DMS114 treated with DMSO at 0.1 percent for 48 hours (cell line): Measurements from ENCODE around the gene SOX6.
"Not testable (repeated sequence)": the region's sequence is repeated elsewhere in the genome, so short reads cannot be mapped to it uniquely, and the experiment has no call there.

Experiments
- DNase-seq: peaks from one replicate; lab custom pipeline; 2025; ENCODE audit not compliant: unreplicated experiment; lab: John Stamatoyannopoulos, UW

SOX6 gene

DNA sequence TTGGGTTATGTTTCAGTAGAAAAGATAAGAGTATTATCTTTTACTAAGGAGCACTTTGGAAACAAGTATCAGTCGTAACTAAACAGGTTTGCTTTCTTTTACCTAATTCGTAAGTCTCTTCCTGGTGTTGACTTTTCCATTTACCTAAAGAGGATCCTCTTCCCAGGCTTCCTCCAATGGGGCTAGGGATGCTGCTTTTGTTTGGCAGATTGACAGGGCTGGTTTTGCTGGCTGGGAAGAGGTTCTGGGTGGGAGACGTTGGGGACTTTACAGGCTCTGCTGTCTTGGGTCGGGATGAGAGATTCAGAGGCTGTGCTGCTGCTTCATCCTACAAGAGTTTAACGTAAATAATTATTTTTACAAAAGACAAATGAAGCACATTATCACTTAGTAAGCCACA is 306.7 kb downstream of the SOX6 start:
- DNase-seq: no peak

DNA sequence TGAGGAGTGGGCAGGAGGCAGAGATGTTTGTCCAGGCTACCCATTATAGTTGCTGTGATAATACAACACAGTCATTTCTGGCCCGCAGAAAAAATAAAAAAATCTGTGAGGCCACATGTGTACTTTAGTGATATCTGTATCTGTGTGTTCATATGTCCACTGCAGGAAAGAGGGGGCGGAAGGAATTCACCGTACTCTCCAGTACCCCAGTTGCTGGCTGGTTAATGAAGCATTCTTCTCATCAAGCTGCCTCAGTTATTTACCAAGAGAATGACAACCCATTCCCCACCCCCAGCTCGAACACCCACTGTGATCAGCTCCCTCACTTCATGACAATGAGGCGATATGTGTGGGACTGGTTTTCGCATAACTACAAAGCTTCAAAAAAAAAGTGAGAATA is 309.3 kb downstream of the SOX6 start:
- no peak for DNase-seq

GRCh38 chr11:16043617-16044016 is 312.7 kb downstream of the SOX6 start:
- no peak for DNase-seq

GRCh38 chr11:16041207-16041606 is 315.1 kb downstream of the SOX6 start:
- no peak for DNase-seq

DNA sequence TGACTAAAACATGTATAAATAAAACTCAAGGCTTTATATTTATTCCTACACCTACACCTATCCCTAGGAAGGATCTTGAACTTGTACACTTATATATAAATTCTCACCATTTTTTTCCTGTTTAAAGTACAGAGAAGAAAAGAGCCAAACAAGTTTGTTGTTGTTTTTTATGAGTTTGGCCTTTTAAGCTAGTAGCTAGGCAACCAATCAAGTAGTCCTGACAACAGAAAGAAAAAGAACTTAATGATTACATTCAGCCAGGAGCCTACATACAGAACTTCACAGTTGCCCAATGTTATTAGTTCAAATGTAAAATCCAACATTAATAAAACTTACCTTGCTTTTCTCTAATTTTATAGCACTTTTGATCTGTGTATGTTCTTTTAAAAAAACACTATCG is 316.2 kb downstream of the SOX6 start:
- no peak for DNase-seq

DNA sequence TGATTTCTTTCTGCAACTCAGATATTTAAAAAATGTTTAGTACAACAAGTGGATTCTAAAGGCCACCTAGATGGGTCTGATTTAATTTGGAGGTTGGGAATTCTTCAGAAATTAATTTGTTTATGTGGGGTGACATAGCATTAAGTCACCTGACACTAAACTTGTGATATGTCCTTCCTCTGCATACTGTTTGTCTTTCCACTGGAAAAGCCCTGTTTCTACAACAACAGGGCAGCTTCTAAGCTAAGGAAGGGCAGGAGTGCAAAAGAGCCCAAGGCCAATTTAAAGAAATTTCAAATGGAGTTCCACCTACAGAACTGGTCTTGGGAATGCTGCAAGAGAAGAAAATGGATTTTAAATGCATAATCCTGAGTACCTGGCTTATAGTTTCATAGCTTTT is 319.2 kb downstream of the SOX6 start:
- DNase-seq: no peak

DNA sequence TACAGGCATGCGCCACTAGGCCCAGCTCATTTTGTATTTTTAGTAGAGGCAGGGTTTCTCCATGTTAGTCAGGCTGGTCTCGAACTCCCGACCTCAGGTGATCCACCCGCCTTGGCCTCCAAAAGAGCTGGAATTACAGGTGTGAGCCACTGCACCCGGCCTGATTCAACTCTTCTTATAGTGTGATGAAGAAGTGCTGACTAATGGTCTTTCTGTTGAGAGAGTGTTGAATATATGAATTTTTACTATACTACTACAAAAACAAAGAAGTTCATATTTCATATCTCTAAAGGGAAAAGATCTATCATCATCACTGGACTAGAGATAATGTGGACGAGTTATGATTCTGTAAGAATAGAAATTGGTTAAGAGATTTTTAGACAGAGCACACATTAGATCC is 320.1 kb downstream of the SOX6 start:
- no peak for DNase-seq

GRCh38 chr11:16034074-16034473 is 322.3 kb downstream of the SOX6 start:
- no peak for DNase-seq

- DNase-seq: no peak
Measured at GRCh38 chr11:16032974-16033373, 323.4 kb downstream of the SOX6 start.

DNA sequence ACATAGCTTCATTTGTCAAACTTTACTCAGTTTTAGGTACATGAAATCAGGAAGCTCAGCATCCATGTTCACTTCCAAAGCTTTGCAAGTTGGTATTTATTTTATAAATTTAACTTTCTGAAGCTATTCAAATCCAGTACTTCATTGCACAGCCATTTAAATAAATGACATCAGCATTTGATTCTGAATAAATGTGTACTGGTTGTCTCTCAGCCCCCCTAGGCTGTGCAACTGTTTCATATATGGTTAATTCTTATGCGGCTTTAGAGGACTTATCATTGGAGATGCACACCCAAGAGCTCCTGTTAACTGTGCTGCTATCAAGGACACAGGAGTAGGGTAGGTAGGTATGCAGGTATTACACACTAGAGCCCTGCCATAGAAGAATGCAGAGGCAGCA is 325.1 kb downstream of the SOX6 start:
- DNase-seq: no peak

- no peak for DNase-seq
Measured at GRCh38 chr11:16030664-16031063, 325.7 kb downstream of the SOX6 start.

- DNase-seq: not testable (repeated sequence)
Measured at GRCh38 chr11:16029151-16029550, 327.2 kb downstream of the SOX6 start.

DNA sequence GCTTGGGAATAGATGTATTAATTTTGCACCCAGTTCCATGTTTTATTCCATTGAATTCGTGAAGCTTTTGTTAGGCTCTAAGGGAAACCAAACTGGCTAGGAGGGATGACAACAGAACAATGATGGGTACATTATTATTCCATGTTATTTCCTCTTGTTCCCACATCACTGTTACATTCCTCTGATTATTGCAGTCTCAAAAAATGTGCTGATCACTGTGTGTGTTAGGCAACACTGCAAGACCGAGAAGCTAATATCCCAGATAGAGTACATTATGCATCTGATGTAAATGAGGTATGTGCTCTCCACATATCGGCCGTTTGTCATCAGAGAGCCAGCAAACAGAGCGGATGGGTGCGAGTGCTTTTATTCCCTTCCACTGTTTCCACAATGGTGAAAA is 327.9 kb downstream of the SOX6 start:
- no peak for DNase-seq

GRCh38 chr11:16027621-16028020 is 328.7 kb downstream of the SOX6 start:
- no peak for DNase-seq

- no peak for DNase-seq
Measured at GRCh38 chr11:16026849-16027248, 329.5 kb downstream of the SOX6 start.

- DNase-seq: no peak
Measured at GRCh38 chr11:16018931-16019330, 337.4 kb downstream of the SOX6 start.

DNA sequence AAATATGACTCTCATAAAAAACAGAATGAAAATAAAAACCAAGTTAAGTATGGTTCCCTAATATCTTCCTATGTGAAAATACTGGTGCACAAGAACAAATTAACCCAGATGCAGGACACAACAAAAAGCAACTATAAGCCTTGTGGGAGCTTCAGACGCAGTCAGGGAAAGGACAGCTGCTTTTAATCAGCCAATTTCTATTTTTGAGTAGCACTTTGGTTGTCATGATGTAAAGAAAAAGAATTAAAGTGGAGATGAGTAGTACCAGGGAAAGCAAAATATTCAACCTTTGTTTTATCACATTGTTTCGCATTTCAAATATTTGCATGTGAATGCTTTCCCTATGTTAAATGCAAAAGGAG is 339.9 kb downstream of the SOX6 start:
- no peak for DNase-seq

DNA sequence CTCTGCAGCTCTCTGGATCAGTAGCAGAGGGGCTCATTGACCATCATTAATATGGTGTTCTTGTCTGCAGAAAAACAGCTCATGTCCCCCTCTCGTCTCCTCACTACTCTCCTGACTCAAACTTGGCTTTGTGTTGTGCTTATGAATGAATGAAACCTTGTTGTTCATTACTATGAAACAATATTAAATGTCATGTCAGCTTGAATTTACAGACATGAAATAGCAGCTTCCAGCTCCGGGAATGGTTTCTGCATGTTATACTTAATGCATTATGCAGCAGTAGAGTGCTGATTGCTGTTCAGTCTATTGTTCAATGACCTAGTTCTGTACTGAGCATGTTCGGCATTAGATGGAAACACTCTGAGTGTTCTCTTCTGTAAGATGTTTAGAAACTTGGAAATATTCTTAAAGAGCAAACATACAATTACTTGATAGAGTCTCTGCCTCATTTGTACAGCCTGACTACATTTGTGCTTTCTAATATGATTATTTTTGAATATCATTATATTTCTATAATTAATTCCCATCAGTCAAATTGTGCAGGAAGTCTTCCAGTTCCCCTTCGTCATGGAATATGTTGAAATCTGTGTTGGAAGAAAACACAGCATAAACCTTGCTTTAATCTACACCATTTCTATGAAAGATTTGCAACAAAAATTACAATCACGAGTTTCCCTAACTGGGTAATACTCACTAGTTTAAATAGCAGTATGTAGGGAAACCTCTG is 340.4 kb downstream of the SOX6 start:
- DNase-seq: no peak

DNA sequence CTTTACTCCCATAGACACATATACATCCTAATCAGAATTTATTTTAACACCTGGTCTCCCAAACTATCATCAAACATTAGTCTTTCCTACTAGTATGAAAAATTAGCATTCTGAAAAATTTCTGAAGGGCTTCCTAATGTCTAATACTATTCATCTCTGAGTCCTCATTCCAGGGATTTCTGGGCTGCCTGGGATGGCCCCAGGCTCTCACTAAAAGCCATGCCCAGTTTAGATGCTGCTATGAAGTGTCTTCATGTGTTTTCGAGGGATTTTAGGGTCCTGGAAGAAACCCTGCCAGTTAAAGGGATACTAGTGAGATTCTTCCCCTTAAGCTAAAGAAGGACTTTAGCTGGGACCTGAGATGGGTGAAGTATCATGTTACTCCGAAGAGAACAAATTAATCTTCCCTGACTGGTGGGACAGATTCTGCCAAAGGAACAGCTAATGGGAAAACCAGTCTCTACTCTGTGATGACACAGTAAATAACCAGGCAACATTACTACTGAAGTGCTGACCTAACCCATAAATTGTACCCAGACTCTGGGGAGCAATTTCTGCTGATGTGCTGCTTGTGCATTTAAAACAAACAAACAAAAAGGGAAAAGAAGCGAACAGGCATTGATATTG is 342.6 kb downstream of the SOX6 start:
- no peak for DNase-seq

GRCh38 chr11:16013242-16013641 is 343.1 kb downstream of the SOX6 start:
- no peak for DNase-seq

DNA sequence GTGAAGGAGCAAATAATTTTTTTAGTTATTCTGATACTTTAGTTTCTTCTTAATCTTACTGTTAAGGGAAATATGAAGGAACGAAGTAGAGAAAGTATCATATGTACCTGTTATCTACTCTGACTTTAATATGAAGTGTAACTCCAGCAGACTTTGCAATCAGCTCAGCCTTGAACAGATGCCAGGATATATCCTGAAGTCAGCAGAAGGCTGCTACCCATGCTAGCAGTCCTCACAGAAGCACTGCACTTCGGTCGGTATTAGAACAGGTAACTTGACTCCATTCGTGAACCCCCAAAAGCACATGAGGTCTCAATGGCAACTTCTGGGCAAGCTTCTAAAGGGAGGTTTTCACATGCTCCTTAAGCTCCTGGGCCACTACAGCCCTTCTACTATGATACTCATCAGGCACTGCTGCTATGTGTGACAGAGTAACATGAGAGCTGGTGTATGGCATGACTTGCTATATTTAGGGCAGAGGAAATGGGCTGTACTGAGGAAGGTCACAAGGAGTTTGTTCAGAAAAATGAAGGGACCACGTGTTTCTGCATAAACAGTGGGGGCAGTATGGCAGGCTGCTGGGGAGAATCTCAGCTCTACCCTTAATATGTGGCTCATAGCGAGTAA is 344.1 kb downstream of the SOX6 start:
- no peak for DNase-seq

DNA sequence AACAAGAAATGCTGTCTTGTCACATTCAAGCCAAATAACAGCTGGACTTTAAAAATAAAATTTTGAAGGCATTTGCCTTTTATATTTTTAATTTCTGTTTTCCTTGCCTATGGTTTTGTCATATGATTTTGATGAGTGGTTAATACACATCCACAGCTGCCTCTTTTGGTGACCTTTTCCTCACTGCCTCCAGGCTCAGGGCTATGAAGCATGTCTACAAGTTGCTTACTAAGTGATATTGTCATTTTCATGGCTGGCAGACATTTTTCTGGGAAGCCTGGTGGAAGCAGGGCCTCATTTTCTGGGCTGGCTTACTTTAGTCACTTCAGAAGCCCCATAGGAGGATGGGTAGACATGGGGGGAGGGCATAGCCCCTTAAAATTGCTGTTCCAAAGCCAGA is 344.9 kb downstream of the SOX6 start:
- DNase-seq: no peak

GRCh38 chr11:16009021-16009420 is 347.3 kb downstream of the SOX6 start:
- DNase-seq: no peak
